ENCODE measurements around the gene IFIT1B.
A peak's percentile ranks its signal among the peaks of the same experiment; 100 is the strongest.
"Not testable (repeated sequence)": the region's sequence is repeated elsewhere in the genome, so short reads cannot be mapped to it uniquely, and the experiment has no call there.

Gene IFIT1B

GRCh38 chr10:89391226-89391576, 13.3 kb downstream of the IFIT1B start:
- no CpG with 5 or more reads among the region's 4 CpGs for WGBS (ENCODE audit: extremely low coverage, insufficient coverage, insufficient read length)
- H3K79me2 ChIP-seq (ENCODE audit: control insufficient read depth, insufficient read depth, low read length, poor library complexity); H3K4me2 ChIP-seq (ENCODE audit: low read length); H3K18ac ChIP-seq (ENCODE audit: low read length); H4K91ac ChIP-seq (ENCODE audit: low read depth, low read length); H3K9me3 ChIP-seq (ENCODE audit: insufficient read depth, low read depth, low read length); H3K27ac ChIP-seq (ENCODE audit: low read depth, low read length); H2BK12ac ChIP-seq (ENCODE audit: low read length); H4K12ac ChIP-seq (ENCODE audit: low read depth, low read length); H3K27me3 ChIP-seq (ENCODE audit: insufficient read depth, low read length); H2AFZ ChIP-seq (ENCODE audit: insufficient read depth, low read length, poor library complexity); DNase-seq; H4K8ac ChIP-seq (ENCODE audit: low read depth, low read length); H2BK5ac ChIP-seq (ENCODE audit: low read depth, low read length, poor library complexity); H3K9ac ChIP-seq (ENCODE audit: low read length); H3K4ac ChIP-seq (ENCODE audit: low read depth, low read length); H2AK5ac ChIP-seq (ENCODE audit: low read length); H3K36me3 ChIP-seq (ENCODE audit: control insufficient read depth in 1 of 2, insufficient read depth in 2 of 2, low read length in 2 of 2); H3K4me1 ChIP-seq (ENCODE audit: control insufficient read depth in 1 of 2, insufficient read depth in 2 of 2, low read length in 2 of 2); H3K23ac ChIP-seq (ENCODE audit: low read length); H2BK120ac ChIP-seq (ENCODE audit: insufficient read depth, low read length, poor library complexity); H3K4me3 ChIP-seq (ENCODE audit: low read depth, low read length); H3K14ac ChIP-seq (ENCODE audit: low read length); H3K79me1 ChIP-seq (ENCODE audit: low read length): not testable (repeated sequence)

DNA sequence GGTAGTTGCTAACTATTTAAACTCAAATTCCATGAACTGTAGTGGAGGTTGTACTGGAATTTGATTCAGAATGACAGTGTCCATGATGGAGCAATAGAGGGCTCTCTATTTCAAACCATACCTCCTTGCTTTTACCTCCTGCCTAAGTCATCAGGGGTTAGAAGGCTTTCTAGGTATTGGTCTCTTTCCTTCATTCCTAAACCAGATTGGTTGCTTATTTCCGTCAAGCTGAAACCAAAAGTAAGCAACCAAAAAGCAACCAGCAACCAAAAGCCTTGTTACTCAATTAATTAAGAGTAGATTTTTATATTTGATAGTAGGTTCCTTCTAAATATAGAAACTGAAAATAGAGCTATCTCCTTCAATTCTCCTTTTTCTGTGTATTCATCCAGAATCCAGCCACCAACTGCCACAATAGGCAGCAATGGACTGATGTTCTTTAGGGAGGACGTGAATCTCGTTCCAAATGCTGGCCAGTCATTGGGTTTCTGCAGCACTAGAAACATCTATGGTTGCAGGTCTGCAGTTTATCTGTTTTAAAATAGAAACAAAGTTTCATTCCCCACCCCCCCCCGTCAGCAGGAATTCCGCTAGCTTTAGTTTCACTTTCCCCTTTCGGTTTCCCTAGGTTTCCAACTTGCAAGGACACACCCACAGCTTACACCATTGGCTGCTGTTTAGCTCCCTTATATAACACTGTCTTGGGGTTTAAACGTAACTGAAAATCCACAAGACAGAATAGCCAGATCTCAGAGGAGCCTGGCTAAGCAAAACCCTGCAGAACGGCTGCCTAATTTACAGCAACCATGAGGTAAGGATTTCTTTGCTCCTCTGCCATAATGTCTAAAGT, 14.3 kb downstream of the IFIT1B start, which contains the start of gene IFIT1:
IFIT1 (plus strand) TSS at position 717 of the 850 bp plus-strand sequence; CDS start at position 807, 90 bp downstream.
- no peaks in the 10 kb centered on the region for H3K36me3 ChIP-seq (ENCODE audit: control insufficient read depth in 1 of 2, insufficient read depth in 2 of 2, low read length in 2 of 2)
- no CpG with 5 or more reads among the region's 8 CpGs for WGBS (ENCODE audit: extremely low coverage, insufficient coverage, insufficient read length)

GRCh38 chr10:89392974-89393373, 15.1 kb downstream of the IFIT1B start:
- Histone ChIP-seq H3K4me2 (ENCODE audit: low read length) (no peak overlapping the region), H2BK5ac (ENCODE audit: low read depth, low read length, poor library complexity) (no peak overlapping the region), H4K8ac (ENCODE audit: low read depth, low read length) (no peak overlapping the region), H4K12ac (ENCODE audit: low read depth, low read length) (no peak overlapping the region), H3K4ac (ENCODE audit: low read depth, low read length) (no peak overlapping the region), H3K9me3 (ENCODE audit: insufficient read depth, low read depth, low read length) (no peaks in the 10 kb centered on the region), H3K18ac (ENCODE audit: low read length) (no peak overlapping the region), H3K27me3 (ENCODE audit: insufficient read depth, low read length) (no peaks in the 10 kb centered on the region), H3K27ac (ENCODE audit: low read depth, low read length) (peak overlapping the region; percentile 2), H4K91ac (ENCODE audit: low read depth, low read length) (no peak overlapping the region), H3K79me1 (ENCODE audit: low read length) (no peaks in the 10 kb centered on the region), H2AFZ (ENCODE audit: insufficient read depth, low read length, poor library complexity) (no peak overlapping the region), H3K36me3 (ENCODE audit: control insufficient read depth in 1 of 2, insufficient read depth in 2 of 2, low read length in 2 of 2) (no peaks in the 10 kb centered on the region), H2BK12ac (ENCODE audit: low read length) (no peak overlapping the region), H3K4me3 (ENCODE audit: low read depth, low read length) (no peak overlapping the region), H2AK5ac (ENCODE audit: low read length) (no peak overlapping the region), H3K9ac (ENCODE audit: low read length) (no peak overlapping the region), H3K23ac (ENCODE audit: low read length) (no peak overlapping the region), H3K14ac (ENCODE audit: low read length) (no peak overlapping the region), H3K4me1 (ENCODE audit: control insufficient read depth in 1 of 2, insufficient read depth in 2 of 2, low read length in 2 of 2) (peaks cover 3 to 4% of the 10 kb centered on the region in 2 experiments), H3K79me2 (ENCODE audit: control insufficient read depth, insufficient read depth, low read length, poor library complexity) (no peaks in the 10 kb centered on the region), H2BK120ac (ENCODE audit: insufficient read depth, low read length, poor library complexity) (no peak overlapping the region)
- WGBS (ENCODE audit: extremely low coverage, insufficient coverage, insufficient read length) = no CpG with 5 or more reads among the region's 2 CpGs
- peak; percentile 36 to 59 for DNase-seq

More for the DNA sequence above, 14.3 kb downstream of the IFIT1B start, which contains the start of gene IFIT1:
- H3K9ac ChIP-seq (ENCODE audit: low read length) = no peak within 1 kb of the TSS
- no peaks in the 10 kb centered on the region for H3K27me3 ChIP-seq (ENCODE audit: insufficient read depth, low read length)
- peak within 1 kb of the TSS; percentile 49 for H3K4me2 ChIP-seq (ENCODE audit: low read length)
- no peak within 1 kb of the TSS for H3K23ac ChIP-seq (ENCODE audit: low read length)
- no peak within 1 kb of the TSS for H2BK12ac ChIP-seq (ENCODE audit: low read length)
- no peak within 1 kb of the TSS for H4K12ac ChIP-seq (ENCODE audit: low read depth, low read length)
- H4K91ac ChIP-seq (ENCODE audit: low read depth, low read length) = no peak within 1 kb of the TSS
- peak within 1 kb of the TSS; percentile 2 for H3K27ac ChIP-seq (ENCODE audit: low read depth, low read length)
- H3K4me3 ChIP-seq (ENCODE audit: low read depth, low read length) = no peak within 1 kb of the TSS
- H3K4ac ChIP-seq (ENCODE audit: low read depth, low read length) = no peak within 1 kb of the TSS
- H2BK120ac ChIP-seq (ENCODE audit: insufficient read depth, low read length, poor library complexity) = no peak within 1 kb of the TSS
- no peak within 1 kb of the TSS for H3K14ac ChIP-seq (ENCODE audit: low read length)
- peaks cover 3 to 4% of the 10 kb centered on the region in 2 experiments for H3K4me1 ChIP-seq (ENCODE audit: control insufficient read depth in 1 of 2, insufficient read depth in 2 of 2, low read length in 2 of 2)
- no peaks in the 10 kb centered on the region for H3K79me1 ChIP-seq (ENCODE audit: low read length)
- DNase-seq = peak; percentile 43 to 79
- H3K9me3 ChIP-seq (ENCODE audit: insufficient read depth, low read depth, low read length) = no peaks in the 10 kb centered on the region
- H4K8ac ChIP-seq (ENCODE audit: low read depth, low read length) = no peak within 1 kb of the TSS
- H3K79me2 ChIP-seq (ENCODE audit: control insufficient read depth, insufficient read depth, low read length, poor library complexity) = no peaks in the 10 kb centered on the region
- no peak within 1 kb of the TSS for H2AFZ ChIP-seq (ENCODE audit: insufficient read depth, low read length, poor library complexity)
- no peak within 1 kb of the TSS for H2AK5ac ChIP-seq (ENCODE audit: low read length)
- H3K18ac ChIP-seq (ENCODE audit: low read length) = no peak within 1 kb of the TSS
- no peak within 1 kb of the TSS for H2BK5ac ChIP-seq (ENCODE audit: low read depth, low read length, poor library complexity)

- no peak overlapping the region for H3K9ac ChIP-seq (ENCODE audit: low read length)
Observed at GRCh38 chr10:89393898-89394297, 16.0 kb downstream of the IFIT1B start.

More at GRCh38 chr10:89393898-89394297, 16.0 kb downstream of the IFIT1B start:
- Histone ChIP-seq H4K12ac (ENCODE audit: low read depth, low read length) (no peak overlapping the region), H3K27me3 (ENCODE audit: insufficient read depth, low read length) (no peaks in the 10 kb centered on the region), H3K14ac (ENCODE audit: low read length) (no peak overlapping the region), H3K4ac (ENCODE audit: low read depth, low read length) (no peak overlapping the region), H3K18ac (ENCODE audit: low read length) (no peak overlapping the region), H2AFZ (ENCODE audit: insufficient read depth, low read length, poor library complexity) (no peak overlapping the region), H3K36me3 (ENCODE audit: control insufficient read depth in 1 of 2, insufficient read depth in 2 of 2, low read length in 2 of 2) (no peaks in the 10 kb centered on the region), H2BK5ac (ENCODE audit: low read depth, low read length, poor library complexity) (no peak overlapping the region), H3K79me2 (ENCODE audit: control insufficient read depth, insufficient read depth, low read length, poor library complexity) (no peaks in the 10 kb centered on the region), H2BK120ac (ENCODE audit: insufficient read depth, low read length, poor library complexity) (no peak overlapping the region), H3K79me1 (ENCODE audit: low read length) (no peaks in the 10 kb centered on the region), H3K27ac (ENCODE audit: low read depth, low read length) (no peak overlapping the region), H4K91ac (ENCODE audit: low read depth, low read length) (no peak overlapping the region), H2AK5ac (ENCODE audit: low read length) (no peak overlapping the region), H3K4me3 (ENCODE audit: low read depth, low read length) (no peak overlapping the region), H3K4me1 (ENCODE audit: control insufficient read depth in 1 of 2, insufficient read depth in 2 of 2, low read length in 2 of 2) (peaks cover 3 to 4% of the 10 kb centered on the region in 2 experiments), H3K4me2 (ENCODE audit: low read length) (no peak overlapping the region), H3K9me3 (ENCODE audit: insufficient read depth, low read depth, low read length) (no peaks in the 10 kb centered on the region), H3K23ac (ENCODE audit: low read length) (no peak overlapping the region), H4K8ac (ENCODE audit: low read depth, low read length) (no peak overlapping the region), H2BK12ac (ENCODE audit: low read length) (no peak overlapping the region)
- no peak for DNase-seq
- no CpG with 5 or more reads among the region's 3 CpGs for WGBS (ENCODE audit: extremely low coverage, insufficient coverage, insufficient read length)

Data from trophoblast cell (in vitro differentiated cells and primary cell).